Subcutaneous abdominal adipose tissue (tissue), 5 donors: ENCODE measurements around the gene MICAL1.

Source experiments
- H3K27ac ChIP-seq: one replicate; pipeline ENCODE4 v1.7.0; 2013; ENCODE audit warnings: low read depth, mild to moderate bottlenecking, inconsistent platforms, low read length, moderate library complexity
- H3K27me3 ChIP-seq, 5 donors: one replicate each; pipeline ENCODE4 v1.7.0; 2013; ENCODE audit warnings: low read length in 5 of 5, inconsistent platforms in 1 of 5; ENCODE audit not compliant: control insufficient read depth in 5 of 5, insufficient read depth in 4 of 5
- H3K36me3 ChIP-seq, 5 donors: one replicate each; pipeline ENCODE4 v1.7.0; 2013; ENCODE audit warnings: low read length in 5 of 5; ENCODE audit not compliant: control insufficient read depth in 5 of 5, insufficient read depth in 5 of 5
- H3K4me1 ChIP-seq, 5 donors: one replicate each; pipeline ENCODE4 v1.7.0; 2013; ENCODE audit warnings: low read length in 5 of 5, mild to moderate bottlenecking in 3 of 5, moderate library complexity in 1 of 5; ENCODE audit not compliant: control insufficient read depth in 5 of 5, insufficient read depth in 5 of 5
- H3K4me3 ChIP-seq, 5 donors: one replicate each; pipeline ENCODE4 v1.7.0; 2013; ENCODE audit warnings: low read length in 5 of 5, low read depth in 1 of 5
- H3K9ac ChIP-seq, 5 donors: one replicate each; pipeline ENCODE4 v1.7.0; 2013; ENCODE audit warnings: low read length in 5 of 5, mild to moderate bottlenecking in 4 of 5, moderate library complexity in 3 of 5
- H3K9me3 ChIP-seq, 5 donors: one replicate each; pipeline ENCODE4 v1.7.0; 2013; ENCODE audit warnings: low read length in 5 of 5; ENCODE audit not compliant: control insufficient read depth in 5 of 5
- donor health status: healthy.
- donor health status: healthy.
- donor health status: healthy.
- donor health status: healthy.
- donor health status: healthy.

MICAL1 gene

GRCh38 chr6:109455437-109456110, at the start of gene MICAL1:
TSS of gene MICAL1 (minus strand) at chr6:109455772. CDS start at chr6:109454196, 1,576 bp downstream.
- Histone ChIP-seq H3K27ac (peak within 1 kb of the TSS; percentile 54), H3K4me3 (peak within 1 kb of the TSS; percentile 63 to 92 (median 80)), H3K9me3 (no peaks in the 10 kb centered on the region), H3K9ac (peak within 1 kb of the TSS in 4 of 5 donors; percentile 49 to 85 (median 76)), H3K4me1 (peaks cover 2 to 42% (median 34%) of the 10 kb centered on the region in 5 donors), H3K27me3 (peaks cover 0 to 2% (median 0%) of the 10 kb centered on the region in 5 donors), H3K36me3 (peaks cover 0 to 16% (median 2%) of the 10 kb centered on the region in 5 donors)

GRCh38 chr6:109503327-109504224, 48.0 kb upstream of the MICAL1 start:
- Histone ChIP-seq H3K27me3 (no peaks in the 10 kb centered on the region), H3K9ac (no peak overlapping the region), H3K4me1 (no peaks in the 10 kb centered on the region), H3K9me3 (no peaks in the 10 kb centered on the region), H3K36me3 (no peaks in the 10 kb centered on the region), H3K4me3 (no peak overlapping the region), H3K27ac (no peak overlapping the region)

- Histone ChIP-seq H3K9ac (no peak overlapping the region), H3K9me3 (no peaks in the 10 kb centered on the region), H3K27me3 (no peaks in the 10 kb centered on the region), H3K36me3 (no peaks in the 10 kb centered on the region), H3K27ac (no peak overlapping the region), H3K4me3 (no peak overlapping the region), H3K4me1 (no peaks in the 10 kb centered on the region)
Measured at GRCh38 chr6:109498936-109499335, 43.4 kb upstream of the MICAL1 start.

- Histone ChIP-seq H3K36me3 (no peaks in the 10 kb centered on the region), H3K4me3 (no peak overlapping the region), H3K27me3 (no peaks in the 10 kb centered on the region), H3K9ac (no peak overlapping the region), H3K9me3 (no peaks in the 10 kb centered on the region), H3K27ac (no peak overlapping the region), H3K4me1 (no peaks in the 10 kb centered on the region)
Measured at GRCh38 chr6:109498052-109498451, 42.5 kb upstream of the MICAL1 start.

- no peak overlapping the region for H3K9ac ChIP-seq
- H3K9me3 ChIP-seq = no peaks in the 10 kb centered on the region
- no peaks in the 10 kb centered on the region for H3K36me3 ChIP-seq
- H3K27ac ChIP-seq = no peak overlapping the region
- no peaks in the 10 kb centered on the region for H3K4me1 ChIP-seq
- no peaks in the 10 kb centered on the region for H3K27me3 ChIP-seq
- H3K4me3 ChIP-seq = no peak overlapping the region
Measured at GRCh38 chr6:109496036-109496772, 40.6 kb upstream of the MICAL1 start.

- H3K4me3 ChIP-seq = no peak overlapping the region
- no peaks in the 10 kb centered on the region for H3K9me3 ChIP-seq
Measured at GRCh38 chr6:109493865-109494264, 38.3 kb upstream of the MICAL1 start.

GRCh38 chr6:109491207-109491938, 35.8 kb upstream of the MICAL1 start:
- Histone ChIP-seq H3K36me3 (no peaks in the 10 kb centered on the region), H3K27ac (no peak overlapping the region), H3K27me3 (no peaks in the 10 kb centered on the region), H3K9me3 (no peaks in the 10 kb centered on the region), H3K4me1 (no peaks in the 10 kb centered on the region), H3K9ac (no peak overlapping the region), H3K4me3 (no peak overlapping the region)

More at GRCh38 chr6:109493865-109494264, 38.3 kb upstream of the MICAL1 start:
- no peaks in the 10 kb centered on the region for H3K27me3 ChIP-seq
- H3K36me3 ChIP-seq = no peaks in the 10 kb centered on the region
- no peaks in the 10 kb centered on the region for H3K4me1 ChIP-seq
- H3K9ac ChIP-seq = no peak overlapping the region
- H3K27ac ChIP-seq = no peak overlapping the region

- H3K4me1 ChIP-seq = no peaks in the 10 kb centered on the region
- no peaks in the 10 kb centered on the region for H3K9me3 ChIP-seq
- no peak overlapping the region for H3K4me3 ChIP-seq
- H3K27ac ChIP-seq = no peak overlapping the region
- no peak overlapping the region for H3K9ac ChIP-seq
- H3K36me3 ChIP-seq = no peaks in the 10 kb centered on the region
- H3K27me3 ChIP-seq = no peaks in the 10 kb centered on the region
Measured at GRCh38 chr6:109490713-109491112, 35.1 kb upstream of the MICAL1 start.

GRCh38 chr6:109488001-109488400, 32.4 kb upstream of the MICAL1 start:
- no peak overlapping the region for H3K9ac ChIP-seq
- no peaks in the 10 kb centered on the region for H3K9me3 ChIP-seq
- no peaks in the 10 kb centered on the region for H3K36me3 ChIP-seq
- H3K4me1 ChIP-seq = peaks cover 0 to 6% (median 4%) of the 10 kb centered on the region in 5 donors
- H3K4me3 ChIP-seq = no peak overlapping the region
- no peak overlapping the region for H3K27ac ChIP-seq
- H3K27me3 ChIP-seq = no peaks in the 10 kb centered on the region
